ENCODE data around the gene FHIT. TPM values are rescaled to one million over a fixed set of nuclear protein-coding genes. Genes with fewer than 3 reads are reported as not detected.

Gene FHIT
- total and polyA plus RNA-seq, 10 of the 15 experiments (the other 5 are each of a cell fraction or from before 2014, with no cell fraction given) = 4.2 to 14.9 (median 9.4) TPM

DNA sequence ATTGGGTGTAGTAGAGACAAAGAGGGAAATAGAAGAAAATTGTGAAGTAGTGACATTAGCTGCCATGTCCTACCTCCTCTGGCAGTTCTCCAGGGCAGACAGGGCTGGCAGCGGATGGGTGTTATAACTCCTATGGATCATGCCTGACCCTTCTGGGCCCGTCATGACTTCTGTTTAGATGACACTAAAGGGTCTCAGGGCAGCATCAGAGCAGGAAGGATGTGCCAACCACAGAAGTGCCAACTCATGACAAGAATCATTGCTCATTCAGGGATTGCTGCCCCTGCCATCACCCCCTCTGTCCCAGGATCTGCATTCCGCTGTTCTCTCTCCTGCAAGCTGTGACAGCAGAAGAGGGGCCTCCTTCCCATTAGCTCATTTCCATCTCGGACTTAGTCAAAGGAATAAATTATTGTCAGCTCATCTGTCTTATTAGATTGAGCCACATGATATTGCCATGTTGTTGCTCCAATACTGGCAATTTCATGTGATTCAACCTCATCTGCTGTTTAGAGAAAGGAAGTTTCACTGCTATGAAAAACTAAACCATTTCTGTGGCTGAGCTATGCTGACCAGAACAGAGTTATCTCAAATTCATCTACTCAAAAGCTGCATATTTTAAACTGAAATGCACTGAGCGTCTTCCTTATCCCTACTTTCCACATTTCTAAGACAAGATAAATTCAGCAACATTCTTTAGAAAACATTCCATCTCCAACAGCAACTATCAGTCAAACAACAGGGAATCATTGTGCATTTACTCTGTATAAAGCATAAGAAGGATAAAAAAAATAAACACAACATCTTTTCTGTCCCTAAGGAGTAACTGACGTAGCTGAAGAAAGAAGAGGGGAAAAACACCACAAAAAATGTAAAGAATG, 271.6 kb downstream of the FHIT start:
- Histone ChIP-seq H4K20me1 (ENCODE audit: control insufficient read depth, insufficient read depth) (no peaks in the 10 kb centered on the region), H3K4me2 (ENCODE audit: control insufficient read depth, insufficient read depth) (no peak overlapping the region), H3K9ac (ENCODE audit: control insufficient read depth, insufficient read depth, low read length) (no peak overlapping the region), H3K9me3 (replicated peaks; ENCODE audit: control insufficient read depth, insufficient read depth, low read length) (no peaks in the 10 kb centered on the region; the same call in 2 of the 3 replicates), H2AFZ (ENCODE audit: control insufficient read depth, low read depth, low read length) (no peak overlapping the region), H3K27ac (ENCODE audit: control insufficient read depth, insufficient read depth) (no peak overlapping the region), H3K79me2 (ENCODE audit: control insufficient read depth, insufficient read depth, low read length) (no peaks in the 10 kb centered on the region), H3K4me1 (ENCODE audit: control insufficient read depth, insufficient read depth, low read length) (no peaks in the 10 kb centered on the region), H3K4me3 (no peak overlapping the region), H3K27me3 (replicated peaks in 1 of 2; ENCODE audit: control insufficient read depth in 2 of 2, insufficient read depth in 2 of 2, low read length in 1 of 2) (no peaks in the 10 kb centered on the region), H3K36me3 (ENCODE audit: control insufficient read depth in 2 of 2, insufficient read depth in 2 of 2, low read length in 1 of 2) (no peaks in the 10 kb centered on the region)
- intact Hi-C loops (cut with micrococcal nuclease; ENCODE audit: unreplicated experiment) = no loop called here
- no peak for ATAC-seq
- ChIA-PET POLR2A (no interaction called here), SMC1A (ENCODE audit: uncharacterized antibody, unreplicated experiment) (interaction anchor here (1.0 kb wide), 1 partner anchor 46 kb away, joined by 4 read pairs; no protein-coding TSS in a partner anchor), CTCF (interaction anchor here (1.6 kb wide), 1 partner anchor 402 kb away, joined by 4 read pairs; no protein-coding TSS in a partner anchor), RAD21 (ENCODE audit: unreplicated experiment) (no interaction called here)
- TF ChIP-seq HDAC2 (IDR thresholded peaks at IDR 0.05) = no peak
- TF ChIP-seq YBX1 (IDR thresholded peaks at IDR 0.05) = no peak
- no peak for TF ChIP-seq PAX5 (IDR thresholded peaks at IDR 0.05; ENCODE audit: borderline replicate concordance, low read depth, low read length)
- no peak for TF ChIP-seq SUPT20H (IDR thresholded peaks at IDR 0.05; ENCODE audit: borderline replicate concordance, control insufficient read depth, low read depth, low read length)
- DNase-seq (ENCODE audit: low read depth, low spot score) = no peak
- 75% methylated on average over 6 of the region's 6 CpGs for WGBS (ENCODE audit: insufficient coverage, insufficient replicate concordance, low lambda C conversion rate, missing lambda C conversion rate)
- BruUV-seq (replicated peaks) = no TSS peak
- no peak for FAIRE-seq
- in situ Hi-C loops (cut with MboI) = no loop called here

DNA sequence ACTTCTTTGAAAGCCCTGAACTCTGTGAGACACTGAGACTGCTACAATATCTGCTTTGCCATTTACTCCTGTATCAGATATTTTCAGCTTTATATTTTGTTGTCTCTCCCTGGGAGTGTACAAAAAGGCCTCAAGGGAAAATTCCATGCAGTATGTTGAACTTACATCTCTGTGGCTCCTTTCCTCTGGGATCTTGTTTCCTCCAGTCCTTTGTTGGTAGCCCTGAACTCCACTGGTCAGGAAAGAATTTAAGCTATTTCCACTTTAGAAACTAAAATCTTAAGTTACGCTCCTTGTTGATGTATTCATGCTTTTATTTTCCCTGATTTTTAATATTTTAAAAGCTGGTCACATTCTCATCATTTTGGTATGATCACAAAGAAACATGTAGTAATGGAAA, 277.9 kb downstream of the FHIT start:
- no peak overlapping the region for H3K9ac ChIP-seq (ENCODE audit: control insufficient read depth, insufficient read depth, low read length)
- H3K27ac ChIP-seq (ENCODE audit: control insufficient read depth, insufficient read depth) = no peak overlapping the region
- H3K4me3 ChIP-seq = no peak overlapping the region
- BruUV-seq (replicated peaks) = no TSS peak
- RAD21 ChIA-PET (ENCODE audit: unreplicated experiment) = no interaction called here
- SMC1A ChIA-PET (ENCODE audit: uncharacterized antibody, unreplicated experiment) = no interaction called here
- intact Hi-C loops (cut with micrococcal nuclease; ENCODE audit: unreplicated experiment) = no loop called here
- H3K9me3 ChIP-seq (replicated peaks; ENCODE audit: control insufficient read depth, insufficient read depth, low read length) = no peaks in the 10 kb centered on the region
- no peak overlapping the region for H3K4me2 ChIP-seq (ENCODE audit: control insufficient read depth, insufficient read depth)
- no peaks in the 10 kb centered on the region for H3K36me3 ChIP-seq (ENCODE audit: control insufficient read depth in 2 of 2, insufficient read depth in 2 of 2, low read length in 1 of 2)
- CTCF ChIA-PET = no interaction called here
- 95% methylated on average over 1 of the region's 1 CpG for WGBS (ENCODE audit: insufficient coverage, insufficient replicate concordance, low lambda C conversion rate, missing lambda C conversion rate)
- in situ Hi-C loops (cut with MboI) = no loop called here
- TF ChIP-seq RAD51 (IDR thresholded peaks at IDR 0.05) = no peak
- TF ChIP-seq, protein P1, sequence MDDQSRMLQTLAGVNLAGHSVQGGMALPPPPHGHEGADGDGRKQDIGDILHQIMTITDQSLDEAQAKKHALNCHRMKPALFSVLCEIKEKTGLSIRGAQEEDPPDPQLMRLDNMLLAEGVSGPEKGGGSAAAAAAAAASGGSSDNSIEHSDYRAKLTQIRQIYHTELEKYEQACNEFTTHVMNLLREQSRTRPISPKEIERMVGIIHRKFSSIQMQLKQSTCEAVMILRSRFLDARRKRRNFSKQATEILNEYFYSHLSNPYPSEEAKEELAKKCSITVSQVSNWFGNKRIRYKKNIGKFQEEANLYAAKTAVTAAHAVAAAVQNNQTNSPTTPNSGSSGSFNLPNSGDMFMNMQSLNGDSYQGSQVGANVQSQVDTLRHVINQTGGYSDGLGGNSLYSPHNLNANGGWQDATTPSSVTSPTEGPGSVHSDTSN (IDR thresholded peaks at IDR 0.05; ENCODE audit: insufficient replicate concordance, low read depth, low read length) = no peak
- TF ChIP-seq, protein P2, sequence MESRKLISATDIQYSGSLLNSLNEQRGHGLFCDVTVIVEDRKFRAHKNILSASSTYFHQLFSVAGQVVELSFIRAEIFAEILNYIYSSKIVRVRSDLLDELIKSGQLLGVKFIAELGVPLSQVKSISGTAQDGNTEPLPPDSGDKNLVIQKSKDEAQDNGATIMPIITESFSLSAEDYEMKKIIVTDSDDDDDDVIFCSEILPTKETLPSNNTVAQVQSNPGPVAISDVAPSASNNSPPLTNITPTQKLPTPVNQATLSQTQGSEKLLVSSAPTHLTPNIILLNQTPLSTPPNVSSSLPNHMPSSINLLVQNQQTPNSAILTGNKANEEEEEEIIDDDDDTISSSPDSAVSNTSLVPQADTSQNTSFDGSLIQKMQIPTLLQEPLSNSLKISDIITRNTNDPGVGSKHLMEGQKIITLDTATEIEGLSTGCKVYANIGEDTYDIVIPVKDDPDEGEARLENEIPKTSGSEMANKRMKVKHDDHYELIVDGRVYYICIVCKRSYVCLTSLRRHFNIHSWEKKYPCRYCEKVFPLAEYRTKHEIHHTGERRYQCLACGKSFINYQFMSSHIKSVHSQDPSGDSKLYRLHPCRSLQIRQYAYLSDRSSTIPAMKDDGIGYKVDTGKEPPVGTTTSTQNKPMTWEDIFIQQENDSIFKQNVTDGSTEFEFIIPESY (IDR thresholded peaks at IDR 0.05) = no peak
- TF ChIP-seq RCOR1 (conservative IDR thresholded peaks at IDR 0.05; ENCODE audit: low read depth, low read length) = no peak
- FAIRE-seq (no peak), ATAC-seq (no peak), DNase-seq (ENCODE audit: low read depth, low spot score) (no peak)
- POLR2A ChIA-PET = interaction anchor here (0.6 kb wide), 1 partner anchor 975 kb away, joined by 6 read pairs; no protein-coding TSS in a partner anchor
- no peaks in the 10 kb centered on the region for H4K20me1 ChIP-seq (ENCODE audit: control insufficient read depth, insufficient read depth)
- no peaks in the 10 kb centered on the region for H3K27me3 ChIP-seq (replicated peaks in 1 of 2; ENCODE audit: control insufficient read depth in 2 of 2, insufficient read depth in 2 of 2, low read length in 1 of 2)
- no peaks in the 10 kb centered on the region for H3K4me1 ChIP-seq (ENCODE audit: control insufficient read depth, insufficient read depth, low read length)
- H3K79me2 ChIP-seq (ENCODE audit: control insufficient read depth, insufficient read depth, low read length) = no peaks in the 10 kb centered on the region
- no peak overlapping the region for H2AFZ ChIP-seq (ENCODE audit: control insufficient read depth, low read depth, low read length)
